ENCODE measurements around the gene GNG13.

DNA sequence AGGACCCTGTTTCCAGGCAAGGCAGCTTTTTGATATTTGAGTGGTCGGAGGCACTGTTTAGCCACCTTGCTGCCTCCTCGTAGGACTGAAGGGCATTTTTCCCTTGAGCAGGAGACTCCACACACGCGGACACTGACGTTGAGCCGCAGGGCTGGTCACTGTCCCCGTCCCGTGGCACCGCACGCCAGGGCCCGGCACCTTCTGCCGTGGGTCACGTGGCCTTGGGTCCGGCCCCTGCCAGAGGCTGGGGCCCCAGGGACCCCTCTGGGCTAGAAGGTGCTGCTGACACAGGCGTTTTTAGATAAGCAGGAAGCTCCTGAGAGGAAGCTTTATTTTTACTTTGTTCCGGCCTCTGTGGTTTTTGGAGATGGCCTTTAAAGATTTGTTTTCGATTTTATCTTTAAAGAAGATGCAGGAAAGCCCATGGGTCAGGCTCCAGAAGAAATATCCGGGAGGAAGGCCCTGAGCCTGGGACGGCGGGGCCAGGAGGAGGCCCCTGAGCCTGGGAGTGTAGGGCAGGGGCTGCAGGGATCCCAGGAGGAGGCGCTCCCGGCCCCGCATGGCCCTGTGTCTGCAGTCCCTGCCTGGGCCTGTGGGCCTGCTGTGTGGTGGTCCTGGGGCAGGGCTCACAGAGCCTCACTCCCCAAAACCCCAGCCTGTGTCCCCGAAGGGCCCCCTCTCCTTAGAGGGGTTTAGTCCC, 30.5 kb upstream of the GNG13 start:
- TF ChIP-seq, protein P1, sequence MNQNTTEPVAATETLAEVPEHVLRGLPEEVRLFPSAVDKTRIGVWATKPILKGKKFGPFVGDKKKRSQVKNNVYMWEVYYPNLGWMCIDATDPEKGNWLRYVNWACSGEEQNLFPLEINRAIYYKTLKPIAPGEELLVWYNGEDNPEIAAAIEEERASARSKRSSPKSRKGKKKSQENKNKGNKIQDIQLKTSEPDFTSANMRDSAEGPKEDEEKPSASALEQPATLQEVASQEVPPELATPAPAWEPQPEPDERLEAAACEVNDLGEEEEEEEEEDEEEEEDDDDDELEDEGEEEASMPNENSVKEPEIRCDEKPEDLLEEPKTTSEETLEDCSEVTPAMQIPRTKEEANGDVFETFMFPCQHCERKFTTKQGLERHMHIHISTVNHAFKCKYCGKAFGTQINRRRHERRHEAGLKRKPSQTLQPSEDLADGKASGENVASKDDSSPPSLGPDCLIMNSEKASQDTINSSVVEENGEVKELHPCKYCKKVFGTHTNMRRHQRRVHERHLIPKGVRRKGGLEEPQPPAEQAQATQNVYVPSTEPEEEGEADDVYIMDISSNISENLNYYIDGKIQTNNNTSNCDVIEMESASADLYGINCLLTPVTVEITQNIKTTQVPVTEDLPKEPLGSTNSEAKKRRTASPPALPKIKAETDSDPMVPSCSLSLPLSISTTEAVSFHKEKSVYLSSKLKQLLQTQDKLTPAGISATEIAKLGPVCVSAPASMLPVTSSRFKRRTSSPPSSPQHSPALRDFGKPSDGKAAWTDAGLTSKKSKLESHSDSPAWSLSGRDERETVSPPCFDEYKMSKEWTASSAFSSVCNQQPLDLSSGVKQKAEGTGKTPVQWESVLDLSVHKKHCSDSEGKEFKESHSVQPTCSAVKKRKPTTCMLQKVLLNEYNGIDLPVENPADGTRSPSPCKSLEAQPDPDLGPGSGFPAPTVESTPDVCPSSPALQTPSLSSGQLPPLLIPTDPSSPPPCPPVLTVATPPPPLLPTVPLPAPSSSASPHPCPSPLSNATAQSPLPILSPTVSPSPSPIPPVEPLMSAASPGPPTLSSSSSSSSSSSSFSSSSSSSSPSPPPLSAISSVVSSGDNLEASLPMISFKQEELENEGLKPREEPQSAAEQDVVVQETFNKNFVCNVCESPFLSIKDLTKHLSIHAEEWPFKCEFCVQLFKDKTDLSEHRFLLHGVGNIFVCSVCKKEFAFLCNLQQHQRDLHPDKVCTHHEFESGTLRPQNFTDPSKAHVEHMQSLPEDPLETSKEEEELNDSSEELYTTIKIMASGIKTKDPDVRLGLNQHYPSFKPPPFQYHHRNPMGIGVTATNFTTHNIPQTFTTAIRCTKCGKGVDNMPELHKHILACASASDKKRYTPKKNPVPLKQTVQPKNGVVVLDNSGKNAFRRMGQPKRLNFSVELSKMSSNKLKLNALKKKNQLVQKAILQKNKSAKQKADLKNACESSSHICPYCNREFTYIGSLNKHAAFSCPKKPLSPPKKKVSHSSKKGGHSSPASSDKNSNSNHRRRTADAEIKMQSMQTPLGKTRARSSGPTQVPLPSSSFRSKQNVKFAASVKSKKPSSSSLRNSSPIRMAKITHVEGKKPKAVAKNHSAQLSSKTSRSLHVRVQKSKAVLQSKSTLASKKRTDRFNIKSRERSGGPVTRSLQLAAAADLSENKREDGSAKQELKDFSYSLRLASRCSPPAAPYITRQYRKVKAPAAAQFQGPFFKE (tag by site-specific recombination; IDR thresholded peaks at IDR 0.05; ENCODE audit: borderline replicate concordance): no peak
- TF ChIP-seq, protein P2, sequence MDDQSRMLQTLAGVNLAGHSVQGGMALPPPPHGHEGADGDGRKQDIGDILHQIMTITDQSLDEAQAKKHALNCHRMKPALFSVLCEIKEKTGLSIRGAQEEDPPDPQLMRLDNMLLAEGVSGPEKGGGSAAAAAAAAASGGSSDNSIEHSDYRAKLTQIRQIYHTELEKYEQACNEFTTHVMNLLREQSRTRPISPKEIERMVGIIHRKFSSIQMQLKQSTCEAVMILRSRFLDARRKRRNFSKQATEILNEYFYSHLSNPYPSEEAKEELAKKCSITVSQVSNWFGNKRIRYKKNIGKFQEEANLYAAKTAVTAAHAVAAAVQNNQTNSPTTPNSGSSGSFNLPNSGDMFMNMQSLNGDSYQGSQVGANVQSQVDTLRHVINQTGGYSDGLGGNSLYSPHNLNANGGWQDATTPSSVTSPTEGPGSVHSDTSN (CRISPR knock-in tag; IDR thresholded peaks at IDR 0.05): no peak
- TF ChIP-seq, protein P3, sequence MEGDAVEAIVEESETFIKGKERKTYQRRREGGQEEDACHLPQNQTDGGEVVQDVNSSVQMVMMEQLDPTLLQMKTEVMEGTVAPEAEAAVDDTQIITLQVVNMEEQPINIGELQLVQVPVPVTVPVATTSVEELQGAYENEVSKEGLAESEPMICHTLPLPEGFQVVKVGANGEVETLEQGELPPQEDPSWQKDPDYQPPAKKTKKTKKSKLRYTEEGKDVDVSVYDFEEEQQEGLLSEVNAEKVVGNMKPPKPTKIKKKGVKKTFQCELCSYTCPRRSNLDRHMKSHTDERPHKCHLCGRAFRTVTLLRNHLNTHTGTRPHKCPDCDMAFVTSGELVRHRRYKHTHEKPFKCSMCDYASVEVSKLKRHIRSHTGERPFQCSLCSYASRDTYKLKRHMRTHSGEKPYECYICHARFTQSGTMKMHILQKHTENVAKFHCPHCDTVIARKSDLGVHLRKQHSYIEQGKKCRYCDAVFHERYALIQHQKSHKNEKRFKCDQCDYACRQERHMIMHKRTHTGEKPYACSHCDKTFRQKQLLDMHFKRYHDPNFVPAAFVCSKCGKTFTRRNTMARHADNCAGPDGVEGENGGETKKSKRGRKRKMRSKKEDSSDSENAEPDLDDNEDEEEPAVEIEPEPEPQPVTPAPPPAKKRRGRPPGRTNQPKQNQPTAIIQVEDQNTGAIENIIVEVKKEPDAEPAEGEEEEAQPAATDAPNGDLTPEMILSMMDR (tag by site-specific recombination; IDR thresholded peaks at IDR 0.05): no peak
- TF ChIP-seq, protein P4, sequence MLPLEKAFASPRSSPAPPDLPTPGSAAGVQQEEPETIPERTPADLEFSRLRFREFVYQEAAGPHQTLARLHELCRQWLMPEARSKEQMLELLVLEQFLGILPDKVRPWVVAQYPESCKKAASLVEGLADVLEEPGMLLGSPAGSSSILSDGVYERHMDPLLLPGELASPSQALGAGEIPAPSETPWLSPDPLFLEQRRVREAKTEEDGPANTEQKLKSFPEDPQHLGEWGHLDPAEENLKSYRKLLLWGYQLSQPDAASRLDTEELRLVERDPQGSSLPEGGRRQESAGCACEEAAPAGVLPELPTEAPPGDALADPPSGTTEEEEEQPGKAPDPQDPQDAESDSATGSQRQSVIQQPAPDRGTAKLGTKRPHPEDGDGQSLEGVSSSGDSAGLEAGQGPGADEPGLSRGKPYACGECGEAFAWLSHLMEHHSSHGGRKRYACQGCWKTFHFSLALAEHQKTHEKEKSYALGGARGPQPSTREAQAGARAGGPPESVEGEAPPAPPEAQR (tag by site-specific recombination; IDR thresholded peaks at IDR 0.05): no peak
- no peak for TF ChIP-seq KLF9 (tag by site-specific recombination; IDR thresholded peaks at IDR 0.05; ENCODE audit: low read depth)

Measured in HEK293 (cell line).